Panc1 (cell line): Measurements from ENCODE around the gene CEACAM16. TPM values are rescaled to one million over a fixed set of nuclear protein-coding genes. Genes with fewer than 3 reads are reported as not detected.

Experiments used
- ATAC-seq: fragments of 200-7000 bp; cut with Tn5 transposase; 2 replicates; pipeline ENCODE4 v1.9.1; 2020; ENCODE audit warnings: mild to moderate bottlenecking, moderate library complexity
- BruUV-seq: library from RNA; stranded (reverse); fragments of 400-500 nt; replicated peaks from 2 replicates; lab custom pipeline; 2021; lab: Mats Ljungman, UMichigan
- CTCF ChIA-PET: fragments of 300-600 bp; sonication (Branson Sonifier 250); formaldehyde crosslinking; loops from one replicate; lab custom pipeline; 2022; ENCODE audit warnings: antibody characterized with exemption; lab: Charles Lee
- POLR2A ChIA-PET: fragments of 300-600 bp; sonication (Branson Sonifier 250); formaldehyde crosslinking; loops from one replicate; lab custom pipeline; 2022; ENCODE audit warnings: antibody characterized with exemption; lab: Charles Lee
- DNase-seq: peaks from one replicate; pipeline ENCODE4 v3.0.0-alpha.2; 2010; ENCODE audit warnings: low read depth, low spot score
- H3K27ac ChIP-seq: 2 replicates; pipeline ENCODE4 v1.5.1; 2011; ENCODE audit warnings: mild to moderate bottlenecking, low read length, inconsistent platforms
- H3K27me3 ChIP-seq: fragments of 200-500 bp; sonication (Bioruptor generic); 2 replicates; pipeline ENCODE4 v1.6.0; 2014; ENCODE audit warnings: low read length, inconsistent platforms; ENCODE audit not compliant: control insufficient read depth, insufficient read depth
- H3K36me3 ChIP-seq: fragments of 200-500 bp; sonication (Bioruptor generic); 2 replicates; pipeline ENCODE4 v1.5.1; 2014; ENCODE audit warnings: inconsistent platforms, mild to moderate bottlenecking, low read length, moderate library complexity; ENCODE audit not compliant: control insufficient read depth, insufficient read depth
- H3K4me1 ChIP-seq: 2 replicates; pipeline ENCODE4 v1.5.1; 2011; ENCODE audit warnings: inconsistent platforms, mild to moderate bottlenecking, low read length, moderate library complexity; ENCODE audit not compliant: control insufficient read depth, insufficient read depth
- H3K4me3 ChIP-seq, 2 experiments: 2 replicates each; pipeline ENCODE4 v1.5.1; 2011 to 2012; ENCODE audit warnings: low read depth in 2 of 2, low read length in 2 of 2, mild to moderate bottlenecking in 2 of 2, inconsistent platforms in 1 of 2, moderate library complexity in 1 of 2
- H3K9me3 ChIP-seq: fragments of 200-500 bp; sonication (Bioruptor generic); 2 replicates; pipeline ENCODE4 v1.5.1; 2014; ENCODE audit warnings: low read depth, mild to moderate bottlenecking, inconsistent platforms, low read length, moderate library complexity; ENCODE audit not compliant: control insufficient read depth, insufficient read depth
- CTCF ChIP-seq: fragments of 450-650 bp; IDR thresholded peaks from 2 replicates; pipeline ENCODE4 v1.5.1; 2017; ENCODE audit warnings: mild to moderate bottlenecking
- POLR2AphosphoS5 ChIP-seq: IDR thresholded peaks from 2 replicates; pipeline ENCODE4 v1.6.1; 2012; ENCODE audit warnings: mild to moderate bottlenecking, low read depth, low read length, moderate library complexity
- REST ChIP-seq, 2 experiments: IDR thresholded peaks; 2 replicates each; pipeline ENCODE4 v1.6.1; 2011 to 2012; ENCODE audit warnings: low read depth in 2 of 2, control low read depth in 1 of 2, low read length in 1 of 2, mild to moderate bottlenecking in 1 of 2, moderate library complexity in 1 of 2; ENCODE audit not compliant: insufficient read depth in 1 of 2
- SIN3A ChIP-seq: IDR thresholded peaks from 2 replicates; pipeline ENCODE4 v1.6.1; 2012; ENCODE audit warnings: low read depth, mild to moderate bottlenecking, low read length, moderate library complexity, borderline replicate concordance; ENCODE audit not compliant: insufficient read depth
- TCF7L2 ChIP-seq: IDR thresholded peaks from 2 replicates; pipeline ENCODE4 v1.6.1; 2011; ENCODE audit warnings: mild to moderate bottlenecking, low read depth, low read length, inconsistent platforms
- in situ Hi-C: cut with HindIII; loops from 2 replicates; pipeline ENCODE4 v1.10.0; 2016; ENCODE audit warnings: low sequenced_read_pairs, low pct_unique_long_range_greater_than_20kb
- intact Hi-C: fragments of 100-400 bp; cut with micrococcal nuclease; formaldehyde crosslinking; loops from one replicate; pipeline ENCODE4 v1.10.0; 2022; ENCODE audit not compliant: unreplicated experiment
- total RNA-seq: library from RNA; stranded (reverse); gene quantifications from one replicate; pipeline ENCODE4 v1.2.1, GENCODE V29; 2021; ENCODE audit not compliant: unreplicated experiment

Gene CEACAM16
- total RNA-seq, 1 experiment from 2014 or later = not detected

GRCh38 chr19:44717603-44718002, 18.7 kb downstream of the CEACAM16 start:
- Histone ChIP-seq H3K27ac (peak overlapping the region; percentile 88), H3K4me3 (no peak overlapping the region), H3K4me1 (peaks cover 28% of the 10 kb centered on the region), H3K36me3 (no peaks in the 10 kb centered on the region), H3K9me3 (no peaks in the 10 kb centered on the region), H3K27me3 (no peaks in the 10 kb centered on the region)
- TF ChIP-seq POLR2AphosphoS5 = no peak
- no peak for TF ChIP-seq CTCF
- TF ChIP-seq TCF7L2 = no peak
- no peak for TF ChIP-seq REST (IDR thresholded peaks at IDR 0.05; ENCODE audit: insufficient read depth in 1 of 2, low read depth in 2 of 2, low read length in 1 of 2)
- TF ChIP-seq SIN3A = no peak
- DNase-seq = no peak
- no TSS peak for BruUV-seq
- in situ Hi-C loops = no loop called here
- intact Hi-C loops = no loop called here
- no peak for ATAC-seq
- ChIA-PET POLR2A (interaction anchor here (0.7 to 0.8 kb wide), 3 partner anchors 26 to 974 kb away, joined by 3 to 8 read pairs (median 7); partner anchors contain the start of gene SNRPD2), CTCF (interaction anchor here (1.0 kb wide), 1 partner anchor 67 kb away, joined by 7 read pairs; no protein-coding TSS in a partner anchor)

- DNase-seq (no peak), ATAC-seq (peak; percentile 77)
- peaks cover 35% of the 10 kb centered on the region for H3K4me1 ChIP-seq
- BruUV-seq = no TSS peak
- no peaks in the 10 kb centered on the region for H3K9me3 ChIP-seq
- CTCF ChIA-PET = interaction anchor here (0.6 to 0.7 kb wide), 2 partner anchors 8 to 37 kb away, joined by 5 to 6 read pairs; no protein-coding TSS in a partner anchor
- peak overlapping the region; percentile 16 to 19; a peak in 3 of 4 replicates for H3K4me3 ChIP-seq
- TF ChIP-seq REST (IDR thresholded peaks at IDR 0.05; ENCODE audit: insufficient read depth in 1 of 2, low read depth in 2 of 2, low read length in 1 of 2) (no peak), POLR2AphosphoS5 (peak; percentile 37; the same call in 1 of the 2 replicates)
- POLR2A ChIA-PET = no interaction called here
- in situ Hi-C loops = no loop called here
- H3K36me3 ChIP-seq = no peaks in the 10 kb centered on the region
- no peaks in the 10 kb centered on the region for H3K27me3 ChIP-seq
- peak overlapping the region; percentile 88 for H3K27ac ChIP-seq
- intact Hi-C loops = no loop called here
Measured at GRCh38 chr19:44718441-44719261, 19.7 kb downstream of the CEACAM16 start.
